Heart right ventricle (tissue), 16 donors: ENCODE measurements around the gene PDHX. TPM values are rescaled to one million over a fixed set of nuclear protein-coding genes. Genes with fewer than 3 reads are reported as not detected.
A peak's percentile ranks its signal among the peaks of the same experiment; 100 is the strongest.

Source experiments
- ATAC-seq, 8 donors: fragments of 200-7000 bp; cut with Tn5 transposase; one replicate each; pipeline ENCODE4 v1.9.1; 2020; ENCODE audit warnings: mild to moderate bottlenecking in 8 of 8, moderate library complexity in 8 of 8, moderate number of reproducible peaks in 1 of 8
- DNase-seq, 2 donors: peaks; one replicate each; pipeline ENCODE4 v3.0.0-alpha.2; 2020
- H3K27ac ChIP-seq, 10 donors: fragments of 200-600 bp; sonication (generic) in 2 of 10; one replicate each; pipeline versions ENCODE4 v1.5.0 to v1.8.0; 2020 to 2022; ENCODE audit warnings: mild to moderate bottlenecking in 3 of 10
- H3K27me3 ChIP-seq, 7 donors: fragments of 200-600 bp; one replicate each; pipeline ENCODE4 v1.8.0; 2021 to 2022; ENCODE audit warnings: mild to moderate bottlenecking in 2 of 7
- H3K36me3 ChIP-seq, 9 donors: fragments of 200-600 bp; sonication (generic) in 1 of 9; one replicate each; pipeline versions ENCODE4 v1.5.0 to v1.8.0; 2020 to 2022; ENCODE audit warnings: mild to moderate bottlenecking in 2 of 9
- H3K4me1 ChIP-seq, 9 donors: fragments of 200-600 bp; sonication (generic) in 1 of 9; one replicate each; pipeline versions ENCODE4 v1.5.0 to v1.8.0; 2020 to 2022; ENCODE audit warnings: mild to moderate bottlenecking in 4 of 9
- H3K4me3 ChIP-seq, 10 donors: fragments of 200-600 bp; sonication (generic) in 2 of 10; one replicate each; pipeline versions ENCODE4 v1.5.0 to v1.8.0; 2020 to 2022; ENCODE audit warnings: mild to moderate bottlenecking in 7 of 10, moderate library complexity in 2 of 10
- H3K9me3 ChIP-seq, 11 donors: fragments of 200-600 bp in 10 of 11; sonication (generic) in 2 of 11; one replicate each; pipeline versions ENCODE4 v1.5.0 to v1.8.0; 2013 to 2022; ENCODE audit warnings: mild to moderate bottlenecking in 2 of 11, control low read depth in 1 of 11, moderate library complexity in 1 of 11
- WGBS, 2 donors: extraction: QIAGEN DNeasy Blood & Tissue Kit; methylation state at CpG; one replicate each; pipeline ENCODE4 v1.1.7; 2013; ENCODE audit warnings: inconsistent platforms in 1 of 2; 5-methylcytosine and 5-hydroxymethylcytosine counted together
- intact Hi-C, 10 donors: fragments of 100-400 bp; cut with DNase I; formaldehyde crosslinking; loops; one replicate each; pipeline versions ENCODE4 v1.11.1 to v1.14.2; 2022
- polyA plus RNA-seq, 2 donors: library from polyadenylated mRNA; stranded (reverse); fragments of 200-250 nt; gene quantifications; one replicate each; pipeline ENCODE4 v1.2.3, GENCODE V29; 2013
- total RNA-seq, 10 donors: library from RNA; stranded (reverse); fragmentation: NEBNext Ultra II Directional in 3 of 10; extraction: Animal tissue kit (Norgen Biotek cat#: 25700) in 3 of 10; gene quantifications; one replicate each; pipeline versions ENCODE4 v1.2.1 to v1.2.4, GENCODE V29; 2021 to 2023
- TF ChIP-seq, protein P1 (sequence below), 9 donors: fragments of 200-600 bp; sonication (generic) in 2 of 9; IDR thresholded peaks; one replicate each; pipeline versions ENCODE4 v1.5.0 to v1.8.0; 2021 to 2022; ENCODE audit warnings: antibody characterized with exemption in 9 of 9, mild to moderate bottlenecking in 5 of 9, moderate library complexity in 1 of 9
- donor health status: Arrhythmogenic right ventricular cardiomyopathy.
- donor health status: ischemic (EF 13 %, LVEDD 7.1; RV severe dilation, severe dysfunction).
- donor health status: healthy with polysubstance abuse.
- donor health status: DM: no; HTN: yes; CAD: no.
- donor health status: DM: no; HTN: no; CAD: no.
- donor health status: ischemic (EF 25% LVEDD 6.9; RV normal size, moderate dysfunction).
- donor health status: ischemic (EF 25% LVEDD 5.7; RV mildly dilated, moderate dysfunction).
- donor health status: healthy.
- donor health status: DM: yes; HTN: yes; CAD: no.
- donor health status: Ischemic cardiomyopathy.
- donor health status: ischemic (EF 35%, LVEDD 5.7; RV mildly dilated, moderate dysfunction).
- donor health status: nonischemic (EF 11% LVEDD 7.7; RV severe dilation, severe dysfunction).
- donor health status: DM: yes; HTN: yes; CAD: no.
- donor health status: PGD.
- donor health status: ischemic (EF 29% LVEDD 5.4; RV normal size, mild dysfunction).
- donor health status: nonischemic (EF 23%, LVEDD 6.1; RV moderate dilation, normal function).

The PDHX gene
- total and polyA plus RNA-seq, 12 donors: 52.7 to 203 (median 171) TPM

DNA sequence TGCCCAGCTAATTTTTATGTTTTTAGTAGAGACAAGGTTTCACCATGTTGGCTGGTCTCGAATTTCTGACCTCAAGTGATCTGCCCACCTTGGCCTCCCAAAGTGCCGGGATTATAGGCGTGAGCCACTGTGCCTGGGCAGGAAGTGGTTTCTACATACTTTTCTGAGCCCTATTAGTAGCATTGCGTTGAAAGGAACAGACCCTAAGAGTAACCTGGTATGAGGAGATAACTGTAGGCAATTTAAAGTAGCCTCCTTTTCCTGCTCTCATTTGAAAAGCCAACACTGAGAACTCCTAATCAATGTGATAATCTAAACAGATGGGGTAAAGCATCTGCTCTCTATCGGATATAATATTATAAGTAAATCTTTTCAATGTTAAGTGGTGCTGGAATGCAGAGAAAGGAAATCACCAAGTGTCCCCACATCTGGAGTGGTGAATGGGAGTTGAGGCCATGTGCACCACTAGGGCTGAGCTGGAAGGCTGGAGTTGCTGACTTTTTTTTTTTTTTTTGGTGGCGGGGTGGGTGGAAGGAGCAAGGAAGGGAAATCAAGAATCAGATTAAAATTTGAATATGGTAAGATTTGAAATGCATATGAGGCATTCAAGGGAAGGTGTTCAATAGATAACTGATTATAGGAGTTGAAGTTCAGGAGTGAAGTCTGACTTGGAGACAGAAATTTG lies 20.7 kb downstream of the PDHX start:
- H3K4me1 ChIP-seq: peaks cover 0 to 26% (median 6%) of the 10 kb centered on the region in 9 donors
- WGBS, 2 donors: 94 to 96% methylated on average over 6 of the region's 6 CpGs
- H3K9me3 ChIP-seq: no peaks in the 10 kb centered on the region
- H3K36me3 ChIP-seq: peaks cover 0 to 29% (median 5%) of the 10 kb centered on the region in 9 donors
- TF ChIP-seq, protein P1, sequence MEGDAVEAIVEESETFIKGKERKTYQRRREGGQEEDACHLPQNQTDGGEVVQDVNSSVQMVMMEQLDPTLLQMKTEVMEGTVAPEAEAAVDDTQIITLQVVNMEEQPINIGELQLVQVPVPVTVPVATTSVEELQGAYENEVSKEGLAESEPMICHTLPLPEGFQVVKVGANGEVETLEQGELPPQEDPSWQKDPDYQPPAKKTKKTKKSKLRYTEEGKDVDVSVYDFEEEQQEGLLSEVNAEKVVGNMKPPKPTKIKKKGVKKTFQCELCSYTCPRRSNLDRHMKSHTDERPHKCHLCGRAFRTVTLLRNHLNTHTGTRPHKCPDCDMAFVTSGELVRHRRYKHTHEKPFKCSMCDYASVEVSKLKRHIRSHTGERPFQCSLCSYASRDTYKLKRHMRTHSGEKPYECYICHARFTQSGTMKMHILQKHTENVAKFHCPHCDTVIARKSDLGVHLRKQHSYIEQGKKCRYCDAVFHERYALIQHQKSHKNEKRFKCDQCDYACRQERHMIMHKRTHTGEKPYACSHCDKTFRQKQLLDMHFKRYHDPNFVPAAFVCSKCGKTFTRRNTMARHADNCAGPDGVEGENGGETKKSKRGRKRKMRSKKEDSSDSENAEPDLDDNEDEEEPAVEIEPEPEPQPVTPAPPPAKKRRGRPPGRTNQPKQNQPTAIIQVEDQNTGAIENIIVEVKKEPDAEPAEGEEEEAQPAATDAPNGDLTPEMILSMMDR (IDR thresholded peaks at IDR 0.05): no peak
- intact Hi-C loops: loop anchor here in 2 of 10 donors (5.0 to 10.0 kb wide), 2 partner anchors 48 to 440 kb away; no protein-coding TSS in a partner anchor
- H3K4me3 ChIP-seq: no peak overlapping the region
- no peak overlapping the region for H3K27ac ChIP-seq
- H3K27me3 ChIP-seq: no peaks in the 10 kb centered on the region
- ATAC-seq: no peak
- DNase-seq: no peak

DNA sequence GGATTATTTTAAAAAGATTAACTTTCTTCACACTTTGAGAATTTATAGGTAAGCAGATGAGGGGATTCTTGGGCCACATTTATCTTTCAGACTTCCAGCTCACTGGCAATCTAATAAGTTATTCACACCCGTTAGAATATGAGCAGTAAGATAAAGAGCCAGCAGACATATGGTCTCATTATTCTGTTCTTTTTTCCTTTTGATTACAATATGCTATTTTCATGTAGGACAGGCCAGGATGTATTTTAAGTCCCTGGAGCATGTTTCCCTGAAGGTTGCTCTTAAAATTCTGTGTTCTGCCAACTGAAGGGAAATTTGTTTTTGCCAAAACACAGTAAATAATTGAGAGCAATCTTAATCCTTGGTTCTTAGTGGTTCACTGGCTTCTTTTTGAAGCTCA lies 22.2 kb downstream of the PDHX start:
- H3K27ac ChIP-seq: no peak overlapping the region
- DNase-seq (no peak), ATAC-seq (no peak)
- no peaks in the 10 kb centered on the region for H3K27me3 ChIP-seq
- peaks cover 0 to 26% (median 6%) of the 10 kb centered on the region in 9 donors for H3K4me1 ChIP-seq
- H3K9me3 ChIP-seq: no peaks in the 10 kb centered on the region
- TF ChIP-seq, protein P1 (IDR thresholded peaks at IDR 0.05): no peak
- intact Hi-C loops: loop anchor here in 2 of 10 donors (5.0 to 10.0 kb wide), 2 partner anchors 46 to 439 kb away; no protein-coding TSS in a partner anchor
- no peak overlapping the region for H3K4me3 ChIP-seq
- 23 to 37% methylated on average over 1 of the region's 1 CpG for WGBS, 2 donors
- peaks cover 0 to 15% (median 0%) of the 10 kb centered on the region in 9 donors for H3K36me3 ChIP-seq

DNA sequence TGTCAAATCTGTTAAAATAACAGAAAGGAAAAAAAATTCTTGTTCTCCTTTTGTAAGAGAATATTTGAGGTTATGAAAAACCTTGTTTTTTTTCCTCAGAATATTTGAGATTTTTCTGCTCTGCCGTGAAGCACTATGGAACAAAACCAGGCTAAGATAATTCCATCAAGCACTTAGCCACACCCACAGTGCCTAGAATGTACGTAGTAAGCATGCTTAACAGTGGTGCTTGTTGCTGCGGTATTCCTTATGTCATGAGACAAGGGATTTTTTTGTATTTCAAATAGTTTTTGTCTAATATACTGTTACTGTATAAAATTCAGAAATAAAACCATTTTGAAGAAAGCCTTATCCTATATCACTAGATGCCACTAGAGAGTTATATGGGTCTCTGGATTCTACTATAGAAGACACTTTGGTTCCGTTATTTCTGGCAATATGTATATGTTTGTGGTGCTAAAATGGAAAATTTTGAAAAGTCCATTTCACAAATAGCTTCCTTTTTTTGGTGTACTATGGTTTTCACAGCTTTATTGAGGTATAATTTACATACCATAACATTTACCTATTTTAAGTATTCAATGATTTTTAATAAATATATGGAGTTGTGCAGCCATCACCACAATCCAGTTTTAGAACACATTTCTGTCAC lies 23.7 kb downstream of the PDHX start:
- no peak overlapping the region for H3K4me3 ChIP-seq
- H3K4me1 ChIP-seq: peaks cover 0 to 26% (median 6%) of the 10 kb centered on the region in 9 donors
- no peaks in the 10 kb centered on the region for H3K27me3 ChIP-seq
- TF ChIP-seq, protein P1 (IDR thresholded peaks at IDR 0.05): no peak
- intact Hi-C loops: no loop called here
- peaks cover 0 to 12% (median 3%) of the 10 kb centered on the region in 11 donors for H3K9me3 ChIP-seq
- 51 to 59% methylated on average over 4 of the region's 4 CpGs for WGBS, 2 donors
- ATAC-seq (peak in 2 of 8 donors; percentile 72 to 77), DNase-seq (no peak)
- H3K36me3 ChIP-seq: peaks cover 0 to 17% (median 4%) of the 10 kb centered on the region in 9 donors
- H3K27ac ChIP-seq: no peak overlapping the region

DNA sequence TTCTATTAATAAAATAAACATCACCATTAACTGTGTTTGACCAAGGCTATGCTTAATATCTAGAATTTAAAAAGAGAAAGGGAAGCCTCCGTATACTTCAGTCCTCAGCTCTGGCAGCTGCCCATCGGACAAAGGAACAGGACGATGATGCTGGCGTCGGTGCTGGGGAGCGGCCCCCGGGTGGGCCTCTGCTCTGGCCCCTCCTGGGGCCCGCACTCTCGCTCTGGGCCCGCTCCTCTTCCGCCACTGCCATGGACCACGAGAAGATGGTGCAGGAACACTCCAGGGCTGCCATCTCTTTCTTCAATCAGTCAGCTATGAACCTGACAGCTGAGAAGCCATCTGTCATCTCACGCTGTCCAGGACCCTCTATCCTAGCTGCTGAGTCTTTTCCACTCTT lies 25.3 kb downstream of the PDHX start:
- H3K27ac ChIP-seq: no peak overlapping the region
- no peaks in the 10 kb centered on the region for H3K27me3 ChIP-seq
- TF ChIP-seq, protein P1 (IDR thresholded peaks at IDR 0.05): no peak
- peak in 2 of 8 donors; percentile 18 to 59 for ATAC-seq
- H3K36me3 ChIP-seq: peaks cover 0 to 19% (median 4%) of the 10 kb centered on the region in 9 donors
- intact Hi-C loops: no loop called here
- 95 to 96% methylated on average over 13 of the region's 13 CpGs for WGBS, 2 donors
- peaks cover 0 to 14% (median 3%) of the 10 kb centered on the region in 11 donors for H3K9me3 ChIP-seq
- H3K4me3 ChIP-seq: no peak overlapping the region
- peaks cover 0 to 26% (median 6%) of the 10 kb centered on the region in 9 donors for H3K4me1 ChIP-seq
- no peak for DNase-seq
